RWPE2 (cell line): ENCODE results near the gene ELAVL4.

ENCODE experiments used
- ATAC-seq: fragments of 200-7000 bp; cut with Tn5 transposase; 3 replicates; pipeline ENCODE4 v1.9.1; 2021; ENCODE audit warnings: low read depth
- DNase-seq: peaks from one replicate; pipeline ENCODE4 v3.0.0-alpha.2; 2020; ENCODE audit warnings: low spot score
- H3K27ac ChIP-seq: fragments of 450-650 bp; 2 replicates; pipeline ENCODE4 v1.5.1; 2017; ENCODE audit warnings: mild to moderate bottlenecking; ENCODE audit not compliant: poor library complexity, severe bottlenecking
- H3K27me3 ChIP-seq: fragments of 250-450 bp; sonication (Bioruptor Pico); 2 replicates; pipeline ENCODE4 v1.5.1; 2021; ENCODE audit warnings: mild to moderate bottlenecking, moderate library complexity; ENCODE audit not compliant: insufficient read depth, poor library complexity, severe bottlenecking
- H3K36me3 ChIP-seq: fragments of 250-450 bp; sonication (Bioruptor Pico); 2 replicates; pipeline ENCODE4 v1.5.1; 2020; ENCODE audit warnings: low read depth, mild to moderate bottlenecking, moderate library complexity
- H3K4me1 ChIP-seq: fragments of 250-450 bp; sonication (Bioruptor Pico); 2 replicates; pipeline ENCODE4 v1.5.1; 2021; ENCODE audit warnings: mild to moderate bottlenecking, moderate library complexity; ENCODE audit not compliant: insufficient read depth, poor library complexity, severe bottlenecking
- H3K4me3 ChIP-seq: fragments of 250-450 bp; sonication (Bioruptor Pico); 2 replicates; pipeline ENCODE4 v1.5.1; 2021; ENCODE audit warnings: mild to moderate bottlenecking, moderate library complexity; ENCODE audit not compliant: severe bottlenecking
- H3K9me3 ChIP-seq: fragments of 250-450 bp; sonication (Bioruptor Pico); 2 replicates; pipeline ENCODE4 v1.5.1; 2021; ENCODE audit warnings: mild to moderate bottlenecking, moderate library complexity; ENCODE audit not compliant: severe bottlenecking
- TF ChIP-seq, protein P1 (sequence below): fragments of 450-650 bp; IDR thresholded peaks from one replicate; pipeline ENCODE4 v1.5.1; 2017; ENCODE audit warnings: mild to moderate bottlenecking, moderate library complexity; ENCODE audit not compliant: poor library complexity, severe bottlenecking

Gene ELAVL4

DNA sequence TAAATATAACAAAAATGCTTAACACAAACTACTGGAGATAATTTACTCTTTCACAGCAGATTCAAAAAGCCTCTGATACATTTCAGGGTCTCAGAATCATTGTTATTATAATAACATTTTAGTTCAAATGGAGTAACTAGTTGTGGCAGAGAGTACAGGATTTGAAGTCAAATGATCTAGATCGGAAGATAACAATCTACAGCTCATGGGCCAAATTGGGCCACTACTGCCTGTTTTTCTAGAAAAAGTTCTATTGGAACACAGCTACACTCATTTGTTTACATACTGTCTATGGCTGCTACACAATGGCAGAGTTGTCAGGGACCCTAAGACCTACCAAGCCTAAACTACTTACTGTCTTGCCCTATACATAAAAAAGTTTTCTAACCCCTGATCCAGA, 63.6 kb downstream of the ELAVL4 start:
- no peak overlapping the region for H3K27ac ChIP-seq
- H3K36me3 ChIP-seq, result no peaks in the 10 kb centered on the region
- TF ChIP-seq, protein P1, sequence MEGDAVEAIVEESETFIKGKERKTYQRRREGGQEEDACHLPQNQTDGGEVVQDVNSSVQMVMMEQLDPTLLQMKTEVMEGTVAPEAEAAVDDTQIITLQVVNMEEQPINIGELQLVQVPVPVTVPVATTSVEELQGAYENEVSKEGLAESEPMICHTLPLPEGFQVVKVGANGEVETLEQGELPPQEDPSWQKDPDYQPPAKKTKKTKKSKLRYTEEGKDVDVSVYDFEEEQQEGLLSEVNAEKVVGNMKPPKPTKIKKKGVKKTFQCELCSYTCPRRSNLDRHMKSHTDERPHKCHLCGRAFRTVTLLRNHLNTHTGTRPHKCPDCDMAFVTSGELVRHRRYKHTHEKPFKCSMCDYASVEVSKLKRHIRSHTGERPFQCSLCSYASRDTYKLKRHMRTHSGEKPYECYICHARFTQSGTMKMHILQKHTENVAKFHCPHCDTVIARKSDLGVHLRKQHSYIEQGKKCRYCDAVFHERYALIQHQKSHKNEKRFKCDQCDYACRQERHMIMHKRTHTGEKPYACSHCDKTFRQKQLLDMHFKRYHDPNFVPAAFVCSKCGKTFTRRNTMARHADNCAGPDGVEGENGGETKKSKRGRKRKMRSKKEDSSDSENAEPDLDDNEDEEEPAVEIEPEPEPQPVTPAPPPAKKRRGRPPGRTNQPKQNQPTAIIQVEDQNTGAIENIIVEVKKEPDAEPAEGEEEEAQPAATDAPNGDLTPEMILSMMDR, result no peak
- H3K9me3 ChIP-seq, result no peaks in the 10 kb centered on the region
- ATAC-seq (no peak), DNase-seq (no peak)
- H3K4me1 ChIP-seq, result no peaks in the 10 kb centered on the region
- no peaks in the 10 kb centered on the region for H3K27me3 ChIP-seq
- H3K4me3 ChIP-seq, result no peak overlapping the region

DNA sequence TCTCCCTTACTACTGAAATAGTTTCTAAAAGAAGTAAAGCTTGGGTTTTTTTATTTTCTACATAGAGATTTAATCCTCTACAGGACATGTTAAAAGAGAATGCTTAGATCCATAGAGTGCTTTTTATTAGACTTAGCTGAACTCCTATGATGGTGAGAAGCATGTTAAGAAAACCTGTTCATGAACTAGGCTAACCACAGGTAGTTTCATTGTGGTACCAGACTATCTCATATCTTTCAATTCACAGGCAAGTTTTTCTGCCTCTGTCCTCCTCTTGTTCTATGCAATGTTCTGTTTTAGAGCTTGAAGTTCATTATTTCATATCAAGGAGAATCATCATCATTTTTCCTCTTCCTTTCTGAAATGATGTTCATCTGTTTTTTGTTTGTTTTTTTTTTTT, 65.4 kb downstream of the ELAVL4 start:
- H3K36me3 ChIP-seq, result no peaks in the 10 kb centered on the region
- TF ChIP-seq, protein P1, result no peak
- H3K4me3 ChIP-seq, result no peak overlapping the region
- H3K4me1 ChIP-seq, result no peaks in the 10 kb centered on the region
- ATAC-seq (no peak), DNase-seq (no peak)
- H3K27ac ChIP-seq, result no peak overlapping the region
- H3K9me3 ChIP-seq, result no peaks in the 10 kb centered on the region
- H3K27me3 ChIP-seq, result no peaks in the 10 kb centered on the region

DNA sequence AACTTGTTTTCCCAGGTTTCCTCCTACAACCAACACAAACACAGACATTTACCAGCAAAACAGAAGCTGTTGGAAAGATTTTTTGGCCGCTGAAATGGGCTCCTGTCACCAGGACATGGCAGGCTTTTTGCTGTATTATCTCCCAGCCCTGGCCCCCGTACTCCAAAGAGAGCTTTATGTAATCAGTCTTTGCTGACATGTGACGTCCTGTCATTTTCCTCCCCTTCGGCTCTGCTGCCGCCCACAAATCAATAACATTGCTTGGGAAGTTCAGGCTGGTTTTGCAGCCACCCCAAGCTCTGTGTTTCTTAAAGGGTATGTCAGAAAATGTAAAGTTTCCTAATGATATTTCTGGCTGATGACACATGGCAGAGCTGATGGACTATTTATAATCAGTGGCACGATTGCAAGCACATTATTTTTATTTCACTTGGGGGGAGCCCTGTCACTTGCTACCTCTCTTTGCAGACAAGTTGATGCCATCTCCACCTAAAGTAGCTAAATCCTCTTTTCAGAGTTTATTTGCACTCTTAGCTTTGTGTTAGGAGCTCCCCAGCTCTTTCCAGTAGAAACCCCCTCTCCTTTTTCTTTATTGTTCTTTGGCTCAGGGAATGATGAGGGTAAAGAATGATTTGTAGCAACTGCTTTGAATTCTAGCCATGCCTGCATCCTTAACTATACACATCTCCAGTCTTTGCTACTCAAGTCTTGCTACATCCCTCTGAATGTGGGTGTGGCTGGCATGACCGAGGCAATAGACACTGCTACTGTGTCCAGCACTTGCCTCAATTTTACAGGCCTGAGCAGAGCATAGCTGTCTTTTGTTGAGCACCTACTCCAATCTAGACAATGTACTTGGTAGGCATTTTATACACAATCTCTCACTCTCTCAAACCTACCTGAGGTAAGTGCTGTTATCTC, 67.3 kb downstream of the ELAVL4 start:
- H3K9me3 ChIP-seq, result no peaks in the 10 kb centered on the region
- no peak overlapping the region for H3K27ac ChIP-seq
- H3K27me3 ChIP-seq, result no peaks in the 10 kb centered on the region
- no peaks in the 10 kb centered on the region for H3K4me1 ChIP-seq
- TF ChIP-seq, protein P1, result no peak
- no peak for DNase-seq
- ATAC-seq, result no peak
- no peak overlapping the region for H3K4me3 ChIP-seq
- H3K36me3 ChIP-seq, result no peaks in the 10 kb centered on the region

DNA sequence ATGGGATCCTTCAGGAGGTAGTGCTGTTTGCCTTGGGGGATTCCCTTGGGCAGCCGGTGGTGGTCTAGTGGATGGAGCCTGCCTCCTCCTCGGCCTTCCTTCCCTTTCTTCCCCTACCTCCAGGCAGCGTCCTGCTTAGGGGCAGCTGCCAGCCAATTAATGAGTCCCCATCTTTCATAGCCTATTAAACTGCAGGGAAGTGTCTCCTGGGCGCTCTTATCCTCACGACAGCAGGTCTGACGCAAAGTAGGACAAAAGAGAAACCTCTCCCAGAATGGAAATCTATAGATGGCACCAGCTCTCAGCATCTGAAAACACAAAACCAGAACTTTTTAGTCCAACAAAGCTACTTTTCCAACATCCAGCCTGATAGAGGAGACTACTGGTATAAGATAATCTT, 69.3 kb downstream of the ELAVL4 start:
- DNase-seq (no peak), ATAC-seq (no peak)
- H3K4me1 ChIP-seq, result no peaks in the 10 kb centered on the region
- no peaks in the 10 kb centered on the region for H3K9me3 ChIP-seq
- H3K27ac ChIP-seq, result no peak overlapping the region
- H3K27me3 ChIP-seq, result no peaks in the 10 kb centered on the region
- TF ChIP-seq, protein P1, result no peak
- H3K4me3 ChIP-seq, result no peak overlapping the region
- no peaks in the 10 kb centered on the region for H3K36me3 ChIP-seq

- TF ChIP-seq, protein P1, result no peak
- ATAC-seq (no peak), DNase-seq (no peak)
- H3K27me3 ChIP-seq, result no peaks in the 10 kb centered on the region
- H3K4me1 ChIP-seq, result no peaks in the 10 kb centered on the region
- no peak overlapping the region for H3K27ac ChIP-seq
- H3K4me3 ChIP-seq, result no peak overlapping the region
- H3K36me3 ChIP-seq, result no peaks in the 10 kb centered on the region
- no peaks in the 10 kb centered on the region for H3K9me3 ChIP-seq
Observed at GRCh38 chr1:50179639-50180038, 70.9 kb downstream of the ELAVL4 start.
